Measurements from ENCODE around the gene GLYATL3. TPM values are rescaled to one million over a fixed set of nuclear protein-coding genes. Genes with fewer than 3 reads are reported as not detected.

The GLYATL3 gene
- polyA plus RNA-seq, 1 of the 3 experiments (the other 2 are of a cell fraction), result not detected

GRCh38 chr6:49462599-49462926 is 37.2 kb upstream of the GLYATL3 start:
- CTCF ChIA-PET, result no interaction called here
- Histone ChIP-seq H3K4me1 (ENCODE audit: control insufficient read depth in 1 of 2, insufficient read depth in 2 of 2, low read depth in 1 of 2, low read length in 1 of 2) (peaks cover 0 to 3% of the 10 kb centered on the region in 2 experiments; a peak in 2 of 4 replicates), H3K27ac (ENCODE audit: low read depth in 2 of 2, low read length in 1 of 2) (peak overlapping the region; percentile 48 to 71), H3K79me2 (ENCODE audit: insufficient read depth) (peaks cover 74% of the 10 kb centered on the region), H3K4me2 (peak overlapping the region; percentile 94), H3K4me3 (ENCODE audit: low read depth in 2 of 2, low read length in 1 of 2) (peak overlapping the region; percentile 94 to 95), H2AFZ (ENCODE audit: low read depth) (peak overlapping the region; percentile 96), H3K36me3 (replicated peaks in 1 of 2; ENCODE audit: control insufficient read depth in 1 of 2, insufficient read depth in 2 of 2, low read length in 1 of 2) (peaks cover 13 to 14% of the 10 kb centered on the region in 2 experiments), H3K9me3 (no peaks in the 10 kb centered on the region; the same call in 1 of the 2 replicates), H3K9me2 (no peaks in the 10 kb centered on the region), H4K20me1 (ENCODE audit: insufficient read depth) (no peaks in the 10 kb centered on the region), H3K27me3 (ENCODE audit: insufficient read depth) (no peaks in the 10 kb centered on the region), H3F3A (replicated peaks; ENCODE audit: insufficient read depth) (peaks cover 8% of the 10 kb centered on the region), H3K9ac (peak overlapping the region; percentile 85)
- DNase-seq, result no peak
- POLR2A ChIA-PET, result no interaction called here
- TF ChIP-seq EP300 (IDR thresholded peaks at IDR 0.05; ENCODE audit: borderline replicate concordance in 1 of 2, low read depth in 1 of 2, low read length in 1 of 2) (no peak), TAF1 (IDR thresholded peaks at IDR 0.05; ENCODE audit: borderline replicate concordance, low read depth, low read length) (no peak), NFIC (IDR thresholded peaks at IDR 0.05; ENCODE audit: borderline replicate concordance) (no peak), YY1 (IDR thresholded peaks at IDR 0.05; ENCODE audit: low read depth) (no peak), ELF1 (IDR thresholded peaks at IDR 0.05) (no peak), USF1 (IDR thresholded peaks at IDR 0.05; ENCODE audit: borderline replicate concordance, low read depth) (no peak), JUND (IDR thresholded peaks at IDR 0.05) (no peak), GATA2 (CRISPR knock-in tag; IDR thresholded peaks at IDR 0.05) (no peak), REST (IDR thresholded peaks at IDR 0.05; ENCODE audit: low read depth, low read length) (no peak), FOSL2 (IDR thresholded peaks at IDR 0.05; ENCODE audit: borderline replicate concordance, low read depth) (no peak)
- TF ChIP-seq, protein P1, sequence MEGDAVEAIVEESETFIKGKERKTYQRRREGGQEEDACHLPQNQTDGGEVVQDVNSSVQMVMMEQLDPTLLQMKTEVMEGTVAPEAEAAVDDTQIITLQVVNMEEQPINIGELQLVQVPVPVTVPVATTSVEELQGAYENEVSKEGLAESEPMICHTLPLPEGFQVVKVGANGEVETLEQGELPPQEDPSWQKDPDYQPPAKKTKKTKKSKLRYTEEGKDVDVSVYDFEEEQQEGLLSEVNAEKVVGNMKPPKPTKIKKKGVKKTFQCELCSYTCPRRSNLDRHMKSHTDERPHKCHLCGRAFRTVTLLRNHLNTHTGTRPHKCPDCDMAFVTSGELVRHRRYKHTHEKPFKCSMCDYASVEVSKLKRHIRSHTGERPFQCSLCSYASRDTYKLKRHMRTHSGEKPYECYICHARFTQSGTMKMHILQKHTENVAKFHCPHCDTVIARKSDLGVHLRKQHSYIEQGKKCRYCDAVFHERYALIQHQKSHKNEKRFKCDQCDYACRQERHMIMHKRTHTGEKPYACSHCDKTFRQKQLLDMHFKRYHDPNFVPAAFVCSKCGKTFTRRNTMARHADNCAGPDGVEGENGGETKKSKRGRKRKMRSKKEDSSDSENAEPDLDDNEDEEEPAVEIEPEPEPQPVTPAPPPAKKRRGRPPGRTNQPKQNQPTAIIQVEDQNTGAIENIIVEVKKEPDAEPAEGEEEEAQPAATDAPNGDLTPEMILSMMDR (IDR thresholded peaks at IDR 0.05), result no peak
- TF ChIP-seq, protein P2, sequence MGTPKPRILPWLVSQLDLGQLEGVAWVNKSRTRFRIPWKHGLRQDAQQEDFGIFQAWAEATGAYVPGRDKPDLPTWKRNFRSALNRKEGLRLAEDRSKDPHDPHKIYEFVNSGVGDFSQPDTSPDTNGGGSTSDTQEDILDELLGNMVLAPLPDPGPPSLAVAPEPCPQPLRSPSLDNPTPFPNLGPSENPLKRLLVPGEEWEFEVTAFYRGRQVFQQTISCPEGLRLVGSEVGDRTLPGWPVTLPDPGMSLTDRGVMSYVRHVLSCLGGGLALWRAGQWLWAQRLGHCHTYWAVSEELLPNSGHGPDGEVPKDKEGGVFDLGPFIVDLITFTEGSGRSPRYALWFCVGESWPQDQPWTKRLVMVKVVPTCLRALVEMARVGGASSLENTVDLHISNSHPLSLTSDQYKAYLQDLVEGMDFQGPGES (IDR thresholded peaks at IDR 0.05; ENCODE audit: low read depth, low read length), result no peak
- 1% methylated on average over 7 of the region's 7 CpGs for whole genome bisulfite sequencing (ENCODE audit: low lambda C conversion rate)

All from SK-N-SH (cell line).